NCI-H1694 treated with DMSO at 0.1 percent for 48 hours (cell line): ENCODE measurements around the gene HOXD1.

Experiments
- DNase-seq: peaks from one replicate; lab custom pipeline; 2025; lab: John Stamatoyannopoulos, UW

The HOXD1 gene

DNA sequence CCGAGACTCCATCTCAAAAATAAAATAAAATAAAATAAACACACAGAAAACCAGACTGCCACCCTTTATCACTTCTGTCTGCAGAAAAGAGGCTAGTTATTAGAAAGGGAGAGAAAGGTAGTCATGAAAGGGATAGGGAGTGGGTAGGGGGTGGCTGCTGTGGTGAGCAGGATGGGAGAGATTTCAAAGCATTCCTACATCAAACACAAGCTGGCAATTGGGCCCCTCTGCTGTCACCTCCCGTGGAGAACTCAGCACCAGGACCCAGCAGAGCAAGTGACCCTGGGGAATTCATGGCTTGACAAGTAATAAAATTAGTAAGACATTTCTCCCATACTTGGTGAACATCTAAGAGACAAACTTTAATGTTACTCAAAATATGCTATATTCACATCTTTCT lies 3.7 kb upstream of the HOXD1 start:
- DNase-seq, result no peak

DNA sequence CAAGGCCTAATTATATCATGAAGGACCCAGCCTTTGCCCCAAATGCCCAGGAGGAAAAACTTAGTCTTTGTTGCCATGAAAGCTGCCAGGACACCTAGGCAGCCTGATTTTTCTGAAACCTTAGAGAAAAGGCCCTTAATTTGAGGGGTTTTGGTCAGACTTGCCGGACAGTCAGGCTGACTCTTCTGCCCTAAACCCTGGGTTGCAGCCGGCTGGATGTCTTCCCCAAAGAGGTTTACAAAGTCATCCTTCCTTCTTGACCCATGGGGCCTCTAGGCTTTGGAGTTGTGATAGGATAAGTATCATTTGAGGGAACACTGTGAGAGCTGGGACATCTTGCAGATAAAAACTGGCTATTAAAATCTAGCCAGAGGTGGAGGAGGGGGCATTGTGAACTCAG lies 2.4 kb upstream of the HOXD1 start:
- no peak for DNase-seq

DNA sequence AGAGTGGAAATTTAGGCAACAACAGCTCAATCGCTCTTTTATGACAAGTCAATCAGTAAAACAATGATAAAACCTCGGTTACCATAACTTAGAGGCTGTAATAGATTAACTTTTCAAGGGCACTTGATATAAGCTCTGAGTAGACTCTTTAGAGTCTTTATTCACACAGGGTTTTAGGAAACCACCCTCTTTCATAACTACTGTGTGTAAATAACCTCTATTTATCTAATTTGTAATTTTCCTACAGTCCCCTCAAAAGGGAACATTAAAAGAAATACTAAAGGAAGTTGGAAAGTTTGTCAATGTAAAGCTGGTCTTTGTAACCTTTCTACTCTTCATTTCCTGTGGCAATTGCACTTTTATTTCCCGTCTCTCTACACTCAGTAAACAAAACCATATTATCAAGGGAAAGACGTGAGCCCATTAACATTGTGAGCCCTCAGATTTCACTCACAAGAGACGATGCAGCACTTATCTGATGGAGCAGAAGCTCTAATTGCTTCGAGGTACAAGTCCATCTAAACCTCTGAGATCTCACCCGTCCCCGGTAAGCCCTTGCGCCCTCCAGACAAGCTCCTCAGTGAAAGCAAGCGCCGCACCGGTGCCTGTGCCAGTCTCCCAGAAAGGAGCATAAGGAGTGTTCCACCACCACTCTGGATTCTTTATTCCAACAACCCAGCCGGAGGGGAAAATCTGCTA lies 1.1 kb upstream of the HOXD1 start:
- no peak for DNase-seq

DNA sequence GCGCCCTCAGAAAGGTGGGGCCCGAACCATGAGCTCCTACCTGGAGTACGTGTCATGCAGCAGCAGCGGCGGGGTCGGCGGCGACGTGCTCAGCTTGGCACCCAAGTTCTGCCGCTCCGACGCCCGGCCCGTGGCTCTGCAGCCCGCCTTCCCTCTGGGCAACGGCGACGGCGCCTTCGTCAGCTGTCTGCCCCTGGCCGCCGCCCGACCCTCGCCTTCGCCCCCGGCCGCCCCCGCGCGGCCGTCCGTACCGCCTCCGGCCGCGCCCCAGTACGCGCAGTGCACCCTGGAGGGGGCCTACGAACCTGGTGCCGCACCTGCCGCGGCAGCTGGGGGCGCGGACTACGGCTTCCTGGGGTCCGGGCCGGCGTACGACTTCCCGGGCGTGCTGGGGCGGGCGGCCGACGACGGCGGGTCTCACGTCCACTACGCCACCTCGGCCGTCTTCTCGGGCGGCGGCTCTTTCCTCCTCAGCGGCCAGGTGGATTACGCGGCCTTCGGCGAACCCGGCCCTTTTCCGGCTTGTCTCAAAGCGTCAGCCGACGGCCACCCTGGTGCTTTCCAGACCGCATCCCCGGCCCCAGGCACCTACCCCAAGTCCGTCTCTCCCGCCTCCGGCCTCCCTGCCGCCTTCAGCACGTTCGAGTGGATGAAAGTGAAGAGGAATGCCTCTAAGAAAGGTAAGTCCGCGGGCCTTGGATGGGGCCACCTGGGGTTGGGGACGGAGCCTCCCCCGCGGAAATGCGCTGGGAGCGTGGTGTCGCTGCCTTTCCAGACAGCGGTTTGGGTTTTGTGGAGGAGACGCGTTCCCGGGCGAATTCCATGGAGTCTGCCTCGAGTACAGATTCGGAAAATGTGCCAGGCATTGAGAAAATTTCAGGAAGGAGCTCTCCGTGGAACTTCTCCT lies 559 bp downstream of the HOXD1 start:
- no peak for DNase-seq

DNA sequence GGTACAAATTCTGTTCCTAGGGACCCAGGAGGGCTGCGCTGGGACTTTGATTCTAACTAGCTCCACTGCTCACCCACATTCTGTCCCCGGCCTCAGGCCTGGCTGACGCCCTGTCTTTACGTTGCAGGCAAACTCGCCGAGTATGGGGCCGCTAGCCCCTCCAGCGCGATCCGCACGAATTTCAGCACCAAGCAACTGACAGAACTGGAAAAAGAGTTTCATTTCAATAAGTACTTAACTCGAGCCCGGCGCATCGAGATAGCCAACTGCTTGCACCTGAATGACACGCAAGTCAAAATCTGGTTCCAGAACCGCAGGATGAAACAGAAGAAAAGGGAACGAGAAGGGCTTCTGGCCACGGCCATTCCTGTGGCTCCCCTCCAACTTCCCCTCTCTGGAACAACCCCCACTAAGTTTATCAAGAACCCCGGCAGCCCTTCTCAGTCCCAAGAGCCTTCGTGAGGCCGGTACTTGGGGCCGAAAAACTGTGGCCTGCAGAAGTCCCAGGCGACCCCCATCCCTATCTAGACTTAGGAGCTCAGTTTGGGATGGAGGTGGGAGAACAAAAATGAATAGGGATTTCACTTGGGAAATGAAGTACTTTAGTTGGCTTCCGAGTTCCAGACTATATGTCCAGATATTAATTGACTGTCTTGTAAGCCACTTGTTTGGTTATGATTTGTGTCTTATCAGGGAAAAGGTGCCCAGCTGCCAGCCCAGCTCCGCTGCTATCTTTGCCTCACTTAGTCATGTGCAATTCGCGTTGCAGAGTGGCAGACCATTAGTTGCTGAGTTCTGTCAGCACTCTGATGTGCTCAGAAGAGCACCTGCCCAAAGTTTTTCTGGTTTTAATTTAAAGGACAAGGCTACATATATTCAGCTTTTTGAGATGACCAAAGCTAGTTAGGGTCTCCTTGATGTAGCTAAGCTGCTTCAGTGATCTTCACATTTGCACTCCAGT lies 1.5 kb downstream of the HOXD1 start:
- no peak for DNase-seq

DNA sequence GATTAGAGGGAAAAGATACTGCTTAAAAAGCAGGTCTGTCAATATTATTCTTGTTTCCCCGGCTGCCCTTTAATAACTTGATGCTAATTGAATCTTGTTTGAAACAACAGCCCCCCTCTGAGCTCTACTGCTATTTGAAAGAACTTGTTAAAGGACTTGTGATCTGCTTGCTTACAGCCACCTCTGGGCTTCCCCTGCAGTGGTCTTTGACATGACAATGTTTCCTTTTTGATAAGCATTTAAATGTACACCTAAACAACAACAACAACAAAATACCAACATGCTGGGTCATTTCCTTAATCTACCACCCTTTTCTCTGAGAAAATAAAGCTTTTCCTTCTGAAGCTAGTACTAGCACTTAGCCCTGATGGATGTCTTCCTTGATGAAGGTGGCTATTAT lies 3.9 kb downstream of the HOXD1 start:
- no peak for DNase-seq

DNA sequence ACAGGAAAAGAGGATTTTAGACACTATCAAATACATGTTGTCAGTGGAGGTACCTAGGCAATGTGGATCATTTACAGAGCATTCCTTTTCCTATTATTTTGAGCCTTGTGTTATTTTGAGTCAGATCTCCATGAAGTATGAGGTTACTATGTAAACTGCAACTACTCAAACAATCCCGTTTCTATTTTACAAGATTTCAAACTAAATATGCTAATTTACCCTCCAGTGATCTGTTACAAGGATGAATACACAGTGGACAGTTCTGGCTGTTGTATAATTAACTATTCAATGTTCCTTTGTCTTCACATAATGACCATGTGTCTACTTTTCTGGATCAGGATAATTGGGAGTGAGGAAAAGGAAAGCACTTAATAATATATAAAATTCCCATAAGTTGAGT lies 4.6 kb downstream of the HOXD1 start:
- no peak for DNase-seq

DNA sequence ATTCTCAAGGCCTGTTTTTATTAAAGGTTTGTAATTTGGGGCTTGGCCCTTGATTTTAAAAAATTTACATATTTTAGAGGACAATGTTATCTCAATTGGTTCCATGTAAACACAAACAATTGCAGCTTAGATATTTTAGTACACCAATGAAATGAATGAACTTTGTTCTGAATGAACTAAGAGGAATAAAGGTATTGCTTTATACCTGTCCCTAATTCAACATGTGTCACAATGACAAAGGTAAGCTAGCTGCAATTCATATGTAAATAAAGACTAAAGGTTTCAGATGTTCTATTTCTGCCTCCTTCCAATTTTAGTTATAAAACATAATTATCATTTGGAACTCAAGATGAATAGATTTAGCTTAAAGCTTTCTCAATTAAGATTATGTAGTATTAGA lies 11.4 kb downstream of the HOXD1 start:
- no peak for DNase-seq

DNA sequence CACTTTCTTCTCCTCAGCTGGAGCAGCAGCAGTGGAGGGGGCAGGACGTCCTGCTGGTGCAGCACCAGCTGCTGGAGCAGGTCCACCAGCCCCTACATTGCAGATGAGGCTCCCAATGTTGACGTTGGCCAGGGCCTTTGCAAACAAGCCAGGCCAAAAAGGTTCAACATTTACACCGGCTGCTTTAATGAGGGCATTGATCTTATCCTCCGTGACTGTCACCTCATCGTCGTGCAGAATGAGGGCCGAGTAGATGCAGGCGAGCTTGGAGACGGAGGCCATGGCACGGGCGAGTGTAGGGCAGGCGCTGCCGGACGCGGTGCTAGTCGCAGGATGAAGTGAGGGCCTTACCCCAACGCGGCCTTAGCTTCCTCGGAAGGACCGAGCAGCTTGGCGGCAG lies 12.5 kb downstream of the HOXD1 start:
- DNase-seq, result no peak

DNA sequence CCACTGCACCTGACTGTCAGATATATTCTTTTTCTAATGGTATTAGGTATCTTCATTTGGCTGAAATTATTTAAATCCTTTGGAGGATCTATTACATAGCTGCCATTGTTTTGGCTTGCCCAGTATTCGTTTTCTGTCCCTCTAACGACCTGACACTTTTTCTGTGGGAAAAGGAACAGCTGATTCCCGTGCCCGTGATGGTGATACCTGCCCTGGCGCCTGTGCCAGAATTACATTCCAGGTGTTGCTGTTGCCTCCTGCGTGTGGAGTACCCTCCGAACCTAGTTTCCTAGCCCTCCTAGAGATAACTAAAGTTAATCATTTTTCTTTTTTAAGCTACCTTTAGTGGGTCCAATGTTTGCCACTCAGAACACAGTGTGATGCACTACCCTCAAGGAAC lies 14.0 kb downstream of the HOXD1 start:
- no peak for DNase-seq

DNA sequence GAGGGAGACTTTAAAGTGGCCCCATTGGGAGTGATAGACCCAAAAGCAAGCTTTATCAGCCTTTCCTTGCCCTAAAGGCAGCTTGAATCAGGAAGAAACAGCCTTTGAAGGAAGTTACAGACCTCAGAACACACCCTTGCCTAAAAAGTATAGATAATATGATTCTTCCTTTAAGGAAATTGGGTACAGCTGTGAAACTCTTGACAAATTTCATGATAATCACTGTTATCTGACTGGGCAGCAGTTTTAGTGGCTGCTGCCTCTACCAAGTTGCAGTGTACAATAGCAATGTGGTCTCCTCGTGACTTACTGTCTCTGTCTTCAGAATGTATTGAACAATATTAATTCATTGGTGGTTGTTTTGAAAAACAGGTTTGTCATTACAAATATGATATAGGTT lies 16.7 kb downstream of the HOXD1 start:
- no peak for DNase-seq

DNA sequence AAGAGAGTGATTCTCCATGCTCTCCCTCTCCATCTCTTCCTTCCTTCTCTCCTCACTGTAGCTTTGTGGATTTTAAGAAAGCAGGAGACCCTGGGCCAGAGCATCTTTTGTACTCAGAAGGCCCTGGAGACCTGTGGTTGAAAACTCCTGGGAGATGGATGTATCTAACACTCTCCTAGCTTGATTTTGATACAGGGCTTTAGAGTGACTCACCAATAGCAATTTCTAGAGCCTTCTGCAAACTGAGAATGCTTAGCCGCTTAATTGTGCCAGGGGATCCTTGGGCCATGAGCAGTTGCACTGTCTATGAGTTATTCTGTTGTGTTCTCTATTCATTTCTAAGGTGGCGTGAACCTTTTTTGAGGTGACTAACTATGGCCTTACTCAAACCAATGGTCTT lies 17.7 kb downstream of the HOXD1 start:
- DNase-seq, result no peak

DNA sequence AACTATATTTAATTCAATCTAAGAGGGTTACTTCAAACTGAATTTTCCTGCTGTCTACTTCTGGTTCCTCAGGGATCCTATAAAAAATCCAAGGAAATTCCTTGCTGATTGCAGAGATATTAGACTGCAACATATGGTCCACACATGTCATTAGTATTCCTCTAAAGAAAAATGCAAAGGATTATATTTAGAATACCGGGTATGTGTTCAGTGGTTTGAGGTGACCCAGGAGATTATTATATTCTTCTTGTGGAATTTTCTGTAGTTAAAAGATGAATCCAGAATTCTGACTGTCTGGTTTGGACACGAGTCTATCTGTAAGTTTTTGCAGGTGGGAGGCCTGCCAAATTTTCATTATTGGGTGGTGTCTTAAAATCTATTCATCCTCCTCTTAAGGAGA lies 18.2 kb downstream of the HOXD1 start:
- DNase-seq, result no peak

DNA sequence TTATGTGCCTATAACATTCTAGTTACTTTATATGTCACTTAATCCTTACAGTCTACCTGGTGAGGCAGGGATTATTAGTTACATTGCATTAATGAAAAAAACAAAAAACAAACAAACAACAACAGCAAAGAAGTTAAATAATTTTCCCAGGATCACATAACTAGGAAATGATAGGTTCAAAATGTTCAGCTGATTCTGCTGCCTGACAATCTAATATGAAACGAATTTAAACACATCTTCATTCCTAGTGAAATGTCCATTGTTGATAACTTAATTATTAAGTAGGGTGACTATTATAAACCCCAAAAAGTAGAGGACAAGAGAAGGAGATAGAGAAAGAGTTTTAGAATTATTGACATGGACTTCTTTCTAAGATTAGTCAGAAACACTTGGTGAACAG lies 22.6 kb downstream of the HOXD1 start:
- DNase-seq, result no peak

DNA sequence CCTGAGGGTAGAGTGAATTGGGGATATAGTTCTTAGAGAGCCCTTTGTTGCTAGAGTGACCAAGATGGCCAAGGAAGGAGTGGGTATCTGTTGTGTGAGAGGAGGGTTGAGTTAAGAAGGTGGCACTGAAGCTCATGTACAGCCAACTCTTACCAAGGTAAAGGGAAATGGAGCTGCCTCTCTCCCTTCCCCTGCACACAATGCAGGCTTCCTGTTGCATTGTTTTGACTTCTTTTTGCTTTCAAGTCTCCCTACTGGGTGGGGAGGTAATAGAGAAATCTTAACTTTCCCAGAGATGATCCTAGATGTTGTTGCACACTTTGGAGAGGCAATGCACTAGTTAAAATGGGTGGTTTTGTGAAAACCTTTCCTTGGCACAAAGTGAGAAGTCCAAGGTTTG lies 23.8 kb downstream of the HOXD1 start:
- DNase-seq, result no peak

DNA sequence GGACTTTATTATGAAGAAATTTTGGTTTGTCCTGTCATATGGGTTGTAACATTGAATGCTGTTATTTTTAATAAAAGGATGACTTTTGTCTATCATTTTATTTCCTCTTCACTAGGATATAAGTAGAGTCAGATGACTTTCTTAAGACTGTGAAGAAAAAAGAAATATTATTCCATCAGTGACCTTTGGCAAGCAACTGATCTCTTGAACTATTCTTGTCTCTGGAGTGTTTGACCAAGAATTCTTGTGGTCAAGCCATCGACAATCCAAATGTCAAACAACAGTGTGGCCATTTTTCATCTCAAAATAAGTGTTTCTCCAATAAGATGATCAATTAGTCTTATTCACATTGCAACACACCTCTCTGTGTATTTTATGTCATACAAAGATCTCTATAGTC lies 24.9 kb downstream of the HOXD1 start:
- no peak for DNase-seq

DNA sequence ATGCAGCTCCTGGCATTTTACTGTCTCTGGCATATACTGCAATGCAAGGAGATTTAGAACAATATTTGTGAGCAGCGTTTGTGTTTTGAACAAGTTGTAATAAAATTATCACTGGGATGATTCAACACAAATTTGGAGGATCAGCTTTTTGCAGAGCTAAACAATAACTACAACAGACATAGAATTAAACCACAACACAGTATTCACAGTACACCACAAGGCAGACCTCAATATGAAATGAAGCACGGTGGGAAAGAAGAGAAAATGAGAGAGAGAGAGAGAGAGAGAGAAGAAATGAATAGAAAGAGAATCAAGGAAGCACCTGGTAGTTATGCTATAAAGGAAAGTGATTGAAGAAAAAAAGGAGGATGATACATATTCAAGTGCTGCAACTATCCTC lies 39.4 kb downstream of the HOXD1 start:
- no peak for DNase-seq

DNA sequence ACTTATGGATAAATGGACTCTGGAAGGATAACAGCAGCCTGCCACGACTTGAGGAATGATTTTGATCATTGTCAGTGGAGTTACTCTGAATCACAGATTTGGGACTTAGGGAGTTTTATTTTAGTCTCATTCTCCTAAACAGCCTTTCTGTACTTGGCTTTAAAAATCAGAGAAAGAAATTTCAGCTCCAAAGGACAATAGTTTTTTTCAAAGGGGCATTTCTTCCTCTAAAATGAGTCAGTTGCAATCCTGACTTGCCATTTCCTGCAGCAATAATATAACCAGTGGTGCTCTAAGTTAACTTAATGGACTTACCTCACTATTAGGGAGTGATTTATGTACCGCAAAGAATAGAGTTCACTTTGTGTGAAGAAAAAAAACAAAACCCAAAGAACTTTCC lies 45.7 kb downstream of the HOXD1 start:
- DNase-seq, result no peak

DNA sequence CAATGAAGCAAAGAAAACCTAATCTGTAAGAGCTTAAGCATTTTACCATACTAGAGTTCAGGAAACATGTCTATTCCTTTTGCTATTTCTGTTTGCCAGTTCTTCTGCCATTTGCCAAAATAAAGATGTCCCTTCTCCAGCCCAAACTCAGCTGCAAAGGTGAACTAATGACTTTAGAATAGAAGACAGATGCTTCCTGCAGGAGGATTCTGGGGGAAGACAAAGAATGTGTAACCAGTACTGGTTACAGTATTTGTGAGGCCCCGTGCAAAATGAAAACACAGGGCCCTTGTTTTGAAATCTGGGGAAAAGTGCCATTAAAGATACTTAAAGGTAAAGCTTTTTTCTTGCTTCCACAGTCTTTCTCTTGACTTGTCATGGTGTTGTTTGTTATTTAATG lies 46.5 kb downstream of the HOXD1 start:
- no peak for DNase-seq

DNA sequence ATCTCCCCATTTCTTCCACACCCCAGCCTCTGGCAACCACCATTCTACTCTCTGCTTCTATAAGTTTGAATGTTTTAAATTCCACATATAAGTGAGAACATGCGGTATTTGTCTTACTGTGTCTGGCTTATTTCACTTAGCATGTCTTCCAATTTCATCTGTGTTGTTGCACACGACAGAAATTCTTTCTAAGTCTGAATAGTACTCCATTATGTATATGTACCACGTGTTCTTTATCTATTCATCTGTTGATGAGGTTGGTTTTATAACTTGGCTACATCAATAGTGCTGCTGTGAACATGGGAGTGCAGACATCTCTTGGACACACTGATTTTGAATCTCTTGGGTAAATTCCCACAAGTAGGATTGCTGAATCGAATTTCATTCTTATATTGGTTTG lies 49.0 kb downstream of the HOXD1 start:
- DNase-seq, result no peak

DNA sequence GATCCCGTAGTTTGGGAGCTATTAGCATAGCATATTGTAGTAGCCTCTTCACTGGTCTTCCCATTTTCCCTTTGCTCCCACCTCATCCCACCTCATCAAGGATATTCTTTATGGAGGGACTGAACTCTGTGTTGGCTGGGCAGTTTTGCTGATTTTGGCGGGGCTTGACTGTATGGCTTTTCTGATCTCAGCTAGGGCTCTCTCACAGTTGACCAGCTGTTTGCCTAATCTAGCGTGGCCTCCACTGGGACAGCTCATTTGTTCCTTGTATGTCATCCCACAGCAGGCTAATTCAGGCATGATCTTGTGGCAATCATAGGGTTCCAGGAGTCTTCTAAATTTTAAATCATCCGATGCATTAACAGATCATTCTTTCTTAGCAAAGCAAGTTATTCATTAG lies 50.6 kb downstream of the HOXD1 start:
- no peak for DNase-seq

DNA sequence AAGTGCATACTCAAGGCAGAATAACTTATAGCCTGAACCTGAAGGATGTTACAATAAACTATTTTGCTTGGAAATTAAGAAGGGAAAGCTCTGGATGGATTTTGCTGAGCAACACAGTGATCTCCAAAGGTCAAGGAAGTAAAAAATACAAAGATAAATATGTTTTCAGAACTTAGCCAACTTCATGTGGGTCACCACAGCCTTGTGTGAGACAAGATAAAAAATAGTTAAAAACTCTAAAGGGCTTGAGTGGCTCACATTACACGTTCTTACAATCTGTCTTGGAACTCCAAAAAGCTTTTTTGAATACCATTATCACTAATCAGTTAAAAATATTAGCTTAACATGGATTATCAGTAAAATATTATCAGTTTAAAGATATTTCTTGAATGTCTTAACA lies 51.8 kb downstream of the HOXD1 start:
- DNase-seq, result no peak
